ENCODE measurements around the gene SF3B5. TPM values are rescaled to one million over a fixed set of nuclear protein-coding genes. Genes with fewer than 3 reads are reported as not detected.
A peak's percentile ranks its signal among the peaks of the same experiment; 100 is the strongest.

SF3B5 gene
- total and polyA plus RNA-seq, 9 of the 15 experiments (the other 6 are each of a cell fraction or from before 2014, with no cell fraction given) = 238 to 1,211 (median 407) TPM

DNA sequence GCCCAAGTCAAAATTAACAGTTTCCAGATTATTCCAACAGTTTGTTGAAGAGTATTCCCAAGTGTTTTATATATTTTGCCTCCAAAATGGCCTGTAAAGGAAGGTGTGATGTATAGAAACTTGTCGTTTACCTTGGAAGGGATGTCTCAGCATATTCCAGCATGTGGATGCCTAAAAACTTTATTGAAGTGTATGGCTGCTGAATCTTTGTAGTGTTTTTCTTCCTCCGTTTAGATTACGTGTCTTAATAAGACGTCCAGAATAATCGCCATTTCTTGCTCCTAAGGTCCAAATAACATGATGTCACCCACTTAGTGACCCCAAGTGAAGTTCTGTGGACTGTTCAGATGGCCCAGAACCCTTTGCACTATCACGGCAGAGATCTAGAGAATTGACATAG, 18.0 kb upstream of the SF3B5 start (continued):
- no peak for TF ChIP-seq ZNF146 (CRISPR knock-in tag; IDR thresholded peaks at IDR 0.05; ENCODE audit: unreplicated experiment)

DNA sequence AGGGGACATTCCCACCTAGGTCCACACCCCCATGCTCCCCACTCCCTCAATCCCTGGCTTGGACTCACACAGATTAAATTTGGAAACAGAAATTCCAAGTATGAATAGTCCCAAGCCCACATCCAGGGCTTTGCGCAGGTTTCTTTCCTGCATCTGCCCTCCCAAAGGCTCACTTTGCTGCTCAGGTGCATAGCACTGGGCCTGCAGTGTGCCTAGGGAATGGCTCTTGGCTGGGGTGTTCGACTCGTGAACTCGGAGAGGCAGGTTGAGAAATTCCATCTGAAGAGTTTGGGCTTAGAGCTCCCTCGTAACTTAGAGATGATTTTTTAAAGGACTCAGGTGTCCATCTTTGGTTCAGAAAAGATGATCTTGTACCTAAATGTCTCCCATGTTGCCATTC, 14.8 kb upstream of the SF3B5 start:
- H3K4me1 ChIP-seq (replicated peaks in 1 of 2; ENCODE audit: control insufficient read depth in 2 of 2, insufficient read depth in 2 of 2, low read length in 2 of 2) = no peaks in the 10 kb centered on the region
- ChIA-PET CTCF (ENCODE audit: low intra/inter-chr PET ratio) (interaction anchor here (0.6 to 0.7 kb wide), 2 partner anchors 12 to 373 kb away, joined by 3 to 5 read pairs; no protein-coding TSS in a partner anchor), POLR2A (interaction anchor here (1.1 kb wide), 1 partner anchor 10 kb away, joined by 3 read pairs; no protein-coding TSS in a partner anchor)
- H3K9me3 ChIP-seq (replicated peaks; ENCODE audit: control insufficient read depth, insufficient read depth, low read depth, low read length) = no peaks in the 10 kb centered on the region
- in situ Hi-C loops (cut with MboI) = no loop called here
- no peak overlapping the region for H3K4me2 ChIP-seq (ENCODE audit: insufficient read depth, low read length)
- no peak overlapping the region for H3K27ac ChIP-seq (ENCODE audit: extremely low read depth, low read depth, low read length)
- WGBS (ENCODE audit: insufficient coverage, low coverage, missing lambda C conversion rate) = 18% methylated on average over 5 of the region's 5 CpGs
- H3K27me3 ChIP-seq (ENCODE audit: control insufficient read depth in 2 of 2, insufficient read depth in 2 of 2, low read length in 2 of 2) = peaks cover 2 to 5% of the 10 kb centered on the region in 2 experiments; a peak in 2 of 5 replicates
- H3K9ac ChIP-seq (ENCODE audit: insufficient read depth in 1 of 2, low read depth in 2 of 2, low read length in 2 of 2) = no peak overlapping the region
- H3K4me3 ChIP-seq = no peak overlapping the region
- H3K36me3 ChIP-seq (ENCODE audit: control insufficient read depth, insufficient read depth, low read length) = no peaks in the 10 kb centered on the region
- DNase-seq (ENCODE audit: extremely low read depth in 1 of 4, low spot score in 3 of 4) (no peak), ATAC-seq (peak; percentile 45; the same call in 2 of the 3 replicates), FAIRE-seq (no peak)
- no peak overlapping the region for H2AFZ ChIP-seq (ENCODE audit: low read depth, low read length)
- intact Hi-C loops (cut with micrococcal nuclease) = no loop called here
- BruUV-seq (replicated peaks) = no TSS peak
- no peaks in the 10 kb centered on the region for H3K9me1 ChIP-seq (ENCODE audit: control insufficient read depth, insufficient read depth, low read length)
- H3K79me2 ChIP-seq (ENCODE audit: control insufficient read depth, insufficient read depth, low read length) = no peaks in the 10 kb centered on the region
- H4K20me1 ChIP-seq (replicated peaks; ENCODE audit: control insufficient read depth, insufficient read depth, low read length) = no peaks in the 10 kb centered on the region
- TF ChIP-seq ZFP36 (IDR thresholded peaks at IDR 0.05; ENCODE audit: low read depth, low read length, partially characterized antibody) (no peak), NR2C2 (CRISPR knock-in tag; IDR thresholded peaks at IDR 0.05) (no peak), NR2C2 (tag; IDR thresholded peaks at IDR 0.05) (no peak), TEAD4 (IDR thresholded peaks at IDR 0.05; ENCODE audit: low read length) (no peak), TEAD4 (CRISPR knock-in tag; IDR thresholded peaks at IDR 0.05; ENCODE audit: borderline replicate concordance) (no peak), SMAD4 (CRISPR knock-in tag; conservative IDR thresholded peaks at IDR 0.05) (no peak), ZNF431 (CRISPR knock-in tag; IDR thresholded peaks at IDR 0.05) (no peak), TRIM24 (IDR thresholded peaks at IDR 0.05) (no peak)
- TF ChIP-seq, protein P1, sequence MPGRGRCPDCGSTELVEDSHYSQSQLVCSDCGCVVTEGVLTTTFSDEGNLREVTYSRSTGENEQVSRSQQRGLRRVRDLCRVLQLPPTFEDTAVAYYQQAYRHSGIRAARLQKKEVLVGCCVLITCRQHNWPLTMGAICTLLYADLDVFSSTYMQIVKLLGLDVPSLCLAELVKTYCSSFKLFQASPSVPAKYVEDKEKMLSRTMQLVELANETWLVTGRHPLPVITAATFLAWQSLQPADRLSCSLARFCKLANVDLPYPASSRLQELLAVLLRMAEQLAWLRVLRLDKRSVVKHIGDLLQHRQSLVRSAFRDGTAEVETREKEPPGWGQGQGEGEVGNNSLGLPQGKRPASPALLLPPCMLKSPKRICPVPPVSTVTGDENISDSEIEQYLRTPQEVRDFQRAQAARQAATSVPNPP (IDR thresholded peaks at IDR 0.05; ENCODE audit: borderline replicate concordance, insufficient read depth, insufficient read length) = no peak
- TF ChIP-seq, protein P2, sequence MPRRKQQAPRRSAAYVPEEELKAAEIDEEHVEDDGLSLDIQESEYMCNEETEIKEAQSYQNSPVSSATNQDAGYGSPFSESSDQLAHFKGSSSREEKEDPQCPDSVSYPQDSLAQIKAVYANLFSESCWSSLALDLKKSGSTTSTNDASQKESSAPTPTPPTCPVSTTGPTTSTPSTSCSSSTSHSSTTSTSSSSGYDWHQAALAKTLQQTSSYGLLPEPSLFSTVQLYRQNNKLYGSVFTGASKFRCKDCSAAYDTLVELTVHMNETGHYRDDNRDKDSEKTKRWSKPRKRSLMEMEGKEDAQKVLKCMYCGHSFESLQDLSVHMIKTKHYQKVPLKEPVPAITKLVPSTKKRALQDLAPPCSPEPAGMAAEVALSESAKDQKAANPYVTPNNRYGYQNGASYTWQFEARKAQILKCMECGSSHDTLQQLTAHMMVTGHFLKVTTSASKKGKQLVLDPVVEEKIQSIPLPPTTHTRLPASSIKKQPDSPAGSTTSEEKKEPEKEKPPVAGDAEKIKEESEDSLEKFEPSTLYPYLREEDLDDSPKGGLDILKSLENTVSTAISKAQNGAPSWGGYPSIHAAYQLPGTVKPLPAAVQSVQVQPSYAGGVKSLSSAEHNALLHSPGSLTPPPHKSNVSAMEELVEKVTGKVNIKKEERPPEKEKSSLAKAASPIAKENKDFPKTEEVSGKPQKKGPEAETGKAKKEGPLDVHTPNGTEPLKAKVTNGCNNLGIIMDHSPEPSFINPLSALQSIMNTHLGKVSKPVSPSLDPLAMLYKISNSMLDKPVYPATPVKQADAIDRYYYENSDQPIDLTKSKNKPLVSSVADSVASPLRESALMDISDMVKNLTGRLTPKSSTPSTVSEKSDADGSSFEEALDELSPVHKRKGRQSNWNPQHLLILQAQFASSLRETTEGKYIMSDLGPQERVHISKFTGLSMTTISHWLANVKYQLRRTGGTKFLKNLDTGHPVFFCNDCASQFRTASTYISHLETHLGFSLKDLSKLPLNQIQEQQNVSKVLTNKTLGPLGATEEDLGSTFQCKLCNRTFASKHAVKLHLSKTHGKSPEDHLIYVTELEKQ (CRISPR knock-in tag; IDR thresholded peaks at IDR 0.05) = no peak
- TF ChIP-seq, protein P3, sequence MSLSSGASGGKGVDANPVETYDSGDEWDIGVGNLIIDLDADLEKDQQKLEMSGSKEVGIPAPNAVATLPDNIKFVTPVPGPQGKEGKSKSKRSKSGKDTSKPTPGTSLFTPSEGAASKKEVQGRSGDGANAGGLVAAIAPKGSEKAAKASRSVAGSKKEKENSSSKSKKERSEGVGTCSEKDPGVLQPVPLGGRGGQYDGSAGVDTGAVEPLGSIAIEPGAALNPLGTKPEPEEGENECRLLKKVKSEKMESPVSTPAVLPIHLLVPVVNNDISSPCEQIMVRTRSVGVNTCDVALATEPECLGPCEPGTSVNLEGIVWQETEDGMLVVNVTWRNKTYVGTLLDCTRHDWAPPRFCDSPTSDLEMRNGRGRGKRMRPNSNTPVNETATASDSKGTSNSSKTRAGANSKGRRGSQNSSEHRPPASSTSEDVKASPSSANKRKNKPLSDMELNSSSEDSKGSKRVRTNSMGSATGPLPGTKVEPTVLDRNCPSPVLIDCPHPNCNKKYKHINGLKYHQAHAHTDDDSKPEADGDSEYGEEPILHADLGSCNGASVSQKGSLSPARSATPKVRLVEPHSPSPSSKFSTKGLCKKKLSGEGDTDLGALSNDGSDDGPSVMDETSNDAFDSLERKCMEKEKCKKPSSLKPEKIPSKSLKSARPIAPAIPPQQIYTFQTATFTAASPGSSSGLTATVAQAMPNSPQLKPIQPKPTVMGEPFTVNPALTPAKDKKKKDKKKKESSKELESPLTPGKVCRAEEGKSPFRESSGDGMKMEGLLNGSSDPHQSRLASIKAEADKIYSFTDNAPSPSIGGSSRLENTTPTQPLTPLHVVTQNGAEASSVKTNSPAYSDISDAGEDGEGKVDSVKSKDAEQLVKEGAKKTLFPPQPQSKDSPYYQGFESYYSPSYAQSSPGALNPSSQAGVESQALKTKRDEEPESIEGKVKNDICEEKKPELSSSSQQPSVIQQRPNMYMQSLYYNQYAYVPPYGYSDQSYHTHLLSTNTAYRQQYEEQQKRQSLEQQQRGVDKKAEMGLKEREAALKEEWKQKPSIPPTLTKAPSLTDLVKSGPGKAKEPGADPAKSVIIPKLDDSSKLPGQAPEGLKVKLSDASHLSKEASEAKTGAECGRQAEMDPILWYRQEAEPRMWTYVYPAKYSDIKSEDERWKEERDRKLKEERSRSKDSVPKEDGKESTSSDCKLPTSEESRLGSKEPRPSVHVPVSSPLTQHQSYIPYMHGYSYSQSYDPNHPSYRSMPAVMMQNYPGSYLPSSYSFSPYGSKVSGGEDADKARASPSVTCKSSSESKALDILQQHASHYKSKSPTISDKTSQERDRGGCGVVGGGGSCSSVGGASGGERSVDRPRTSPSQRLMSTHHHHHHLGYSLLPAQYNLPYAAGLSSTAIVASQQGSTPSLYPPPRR (CRISPR knock-in tag; IDR thresholded peaks at IDR 0.05; ENCODE audit: borderline replicate concordance) = no peak
